Ammon's horn (tissue), 1 donor: ENCODE measurements around the gene OR2V2.
"Not testable (repeated sequence)": the region's sequence is repeated elsewhere in the genome, so short reads cannot be mapped to it uniquely, and the experiment has no call there.

ENCODE experiments used
- DNase-seq: peaks from one replicate; pipeline ENCODE4 v3.0.0-alpha.2; 2016; ENCODE audit warnings: low spot score

OR2V2 gene

DNA sequence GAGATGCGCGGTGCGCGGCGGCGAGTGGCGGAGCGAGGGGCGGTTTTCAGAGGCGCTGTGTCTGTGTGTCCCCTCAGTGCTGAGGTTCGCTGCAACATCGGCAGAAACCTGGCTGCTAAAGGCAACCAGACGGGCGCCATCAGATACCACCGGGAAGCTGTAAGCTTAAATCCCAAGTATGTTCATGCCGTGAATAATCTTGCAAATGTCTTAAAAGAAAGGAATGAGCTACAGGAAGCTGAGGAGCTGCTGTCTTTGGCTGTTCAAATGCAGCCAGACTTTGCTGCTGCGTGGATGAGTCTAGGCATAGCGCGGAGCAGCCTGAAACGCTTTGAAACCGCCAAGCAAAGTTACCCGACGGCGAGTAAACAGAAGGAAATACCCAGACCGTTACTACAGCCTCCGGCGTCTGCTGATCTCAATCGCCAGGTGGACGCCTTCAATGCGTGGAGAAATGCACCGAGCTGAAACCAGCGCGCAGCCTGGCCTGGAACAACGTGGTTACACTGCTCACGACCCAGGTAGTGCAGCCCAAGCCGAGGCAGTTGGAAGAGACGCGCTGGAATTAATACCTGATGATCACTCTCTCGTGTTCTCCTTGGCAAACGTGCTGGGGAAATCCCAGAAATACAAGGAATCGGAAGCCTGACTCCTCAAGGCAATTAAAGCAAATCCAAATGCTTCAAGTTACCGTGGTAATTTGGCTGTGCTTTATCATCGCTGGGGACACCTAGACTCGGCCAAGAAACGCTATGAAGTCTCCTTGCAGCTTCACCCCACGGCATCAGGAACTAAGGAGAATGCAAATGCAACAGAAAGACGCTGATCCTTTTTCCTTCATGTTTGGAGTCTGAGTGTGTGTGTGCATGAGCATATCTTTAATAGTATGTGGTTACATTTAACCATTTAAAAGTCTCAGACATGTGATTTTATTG is 32.3 kb upstream of the OR2V2 start:
- no peak for DNase-seq

DNA sequence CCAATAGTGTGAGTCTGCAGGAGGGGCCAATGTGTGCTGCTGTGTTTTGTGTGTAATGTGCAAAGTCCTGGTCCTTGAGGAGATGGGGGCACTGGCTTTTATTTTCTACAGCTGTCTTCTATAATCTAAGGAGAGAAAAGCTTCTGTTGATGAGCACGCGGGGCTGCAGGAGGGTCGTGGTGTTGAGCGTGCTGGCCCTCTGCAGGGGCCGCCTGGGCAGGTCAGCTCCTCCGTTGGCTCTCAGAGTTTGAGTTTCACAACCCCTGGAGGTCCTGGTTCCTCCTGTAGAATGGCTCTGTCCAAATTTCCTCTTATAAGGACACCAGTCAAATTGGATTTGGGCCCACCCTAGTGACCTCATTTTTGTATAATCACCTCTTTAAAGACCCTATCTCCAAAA is 29.0 kb upstream of the OR2V2 start:
- no peak for DNase-seq

DNA sequence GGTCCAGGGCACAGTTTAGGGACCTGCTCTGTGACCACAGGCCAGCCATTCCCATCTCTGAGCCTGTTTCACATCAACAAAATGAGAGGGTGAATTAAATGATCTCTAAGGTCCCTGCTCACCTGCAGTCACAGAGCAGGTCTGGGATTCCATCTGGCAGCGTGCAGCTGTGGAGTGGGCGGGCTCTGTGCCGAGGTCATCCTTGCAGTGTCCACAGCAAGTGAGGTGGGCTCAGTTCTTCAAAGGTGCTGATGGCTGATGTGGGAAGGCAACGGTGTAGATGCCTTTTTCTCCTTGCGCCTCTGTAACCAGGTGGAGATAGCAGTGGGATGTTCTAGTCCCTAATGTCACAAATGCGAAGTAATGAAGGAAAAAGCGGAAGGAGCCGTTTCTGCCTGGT is 28.3 kb upstream of the OR2V2 start:
- no peak for DNase-seq

DNA sequence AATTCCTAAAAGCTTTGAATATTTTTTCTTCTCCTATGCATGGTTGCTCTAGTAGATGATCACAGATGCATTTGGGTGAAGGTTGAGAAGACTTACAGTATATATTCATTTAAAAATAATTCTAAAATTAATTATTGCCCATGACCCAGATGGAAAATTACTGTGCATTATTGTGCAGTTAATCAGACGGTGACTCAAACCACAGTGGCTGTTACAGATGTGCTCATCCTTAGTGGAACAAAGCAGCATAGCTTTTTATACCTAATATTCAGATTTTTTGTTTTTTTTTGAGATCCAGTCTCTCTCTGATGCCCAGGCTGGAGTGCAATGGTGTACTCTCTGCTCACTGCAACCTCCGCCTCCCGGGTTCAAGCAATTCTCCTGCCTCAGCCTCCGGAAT is 27.1 kb upstream of the OR2V2 start:
- DNase-seq: no peak

DNA sequence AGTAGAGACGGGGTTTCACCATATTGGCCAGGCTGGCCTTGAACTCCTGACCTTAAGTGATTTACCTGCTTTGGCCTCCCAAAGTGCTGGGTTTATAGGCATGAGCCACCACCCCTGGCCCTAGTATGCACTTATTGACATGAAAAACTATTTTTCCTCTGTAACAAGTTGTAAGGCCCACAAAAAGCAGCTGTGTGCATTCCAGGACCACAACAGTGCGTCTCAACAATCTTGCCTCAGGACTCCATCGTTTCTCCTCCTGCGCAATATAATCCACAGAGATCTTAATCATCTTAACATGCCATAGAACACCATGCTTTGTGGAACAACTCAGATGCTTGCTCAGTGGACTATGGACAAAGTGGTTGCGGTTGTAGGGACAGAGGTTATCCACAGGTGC is 26.6 kb upstream of the OR2V2 start:
- DNase-seq: no peak

DNA sequence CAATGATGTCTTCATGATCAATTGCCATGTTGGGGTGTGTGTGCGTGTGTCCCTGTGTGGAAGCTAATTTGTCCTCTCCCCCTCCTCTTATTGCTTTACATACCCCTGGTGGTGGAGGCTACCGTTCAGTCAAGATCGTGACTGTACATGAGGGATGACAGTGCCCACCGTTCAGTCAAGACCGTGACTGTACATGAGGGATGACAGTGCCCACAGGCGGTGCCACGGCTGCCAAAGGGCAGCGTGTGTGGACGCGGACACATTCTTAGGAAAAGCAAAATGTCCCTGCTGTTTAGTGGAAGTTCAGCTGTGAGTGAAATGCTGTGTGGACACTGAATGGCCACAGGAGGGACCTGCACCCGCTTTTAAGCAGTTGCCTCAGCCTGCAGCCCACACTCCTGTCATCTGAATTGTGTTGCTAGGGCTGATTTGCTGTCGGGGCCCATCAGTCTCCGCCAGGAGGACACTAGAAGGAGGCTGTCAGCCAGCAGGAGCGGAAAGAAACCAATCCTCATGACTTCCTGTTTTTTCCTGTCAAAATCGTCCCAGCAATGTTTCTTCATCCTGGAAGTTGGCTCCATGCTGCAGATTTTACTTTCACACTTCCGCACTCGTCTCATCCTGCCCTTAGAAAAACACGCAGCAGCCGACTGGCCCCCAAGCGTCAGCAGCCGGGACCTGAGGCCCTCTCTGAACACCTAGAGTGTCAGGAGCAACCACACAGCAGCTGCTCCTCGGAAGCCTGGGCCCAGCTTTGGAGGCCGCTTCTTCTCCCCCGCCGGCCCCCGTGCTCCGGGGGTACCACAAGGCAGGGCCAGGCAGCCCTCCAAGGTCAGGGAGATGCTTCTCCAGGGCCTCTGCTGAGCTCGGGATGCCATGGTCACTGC is 25.5 kb upstream of the OR2V2 start:
- DNase-seq: no peak

DNA sequence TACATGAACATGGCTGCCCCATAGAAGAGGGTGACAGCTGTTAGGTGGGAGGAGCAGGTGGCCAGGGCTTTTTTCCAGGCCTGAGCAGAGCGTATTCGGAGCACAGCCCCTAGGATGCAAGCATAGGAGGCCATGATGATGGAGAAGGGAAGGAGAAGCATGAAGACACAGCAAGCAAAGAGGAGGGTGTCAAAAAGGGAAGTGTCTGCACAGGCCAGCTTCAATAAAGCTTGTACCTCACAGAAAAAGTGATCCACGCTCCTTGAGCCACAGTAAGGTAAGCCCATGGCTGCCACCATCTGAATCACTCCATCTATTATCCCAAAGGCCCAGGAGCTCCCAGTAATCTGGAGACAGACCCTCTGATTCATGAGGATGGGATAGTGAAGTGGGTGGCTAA is 22.9 kb upstream of the OR2V2 start:
- no peak for DNase-seq

DNA sequence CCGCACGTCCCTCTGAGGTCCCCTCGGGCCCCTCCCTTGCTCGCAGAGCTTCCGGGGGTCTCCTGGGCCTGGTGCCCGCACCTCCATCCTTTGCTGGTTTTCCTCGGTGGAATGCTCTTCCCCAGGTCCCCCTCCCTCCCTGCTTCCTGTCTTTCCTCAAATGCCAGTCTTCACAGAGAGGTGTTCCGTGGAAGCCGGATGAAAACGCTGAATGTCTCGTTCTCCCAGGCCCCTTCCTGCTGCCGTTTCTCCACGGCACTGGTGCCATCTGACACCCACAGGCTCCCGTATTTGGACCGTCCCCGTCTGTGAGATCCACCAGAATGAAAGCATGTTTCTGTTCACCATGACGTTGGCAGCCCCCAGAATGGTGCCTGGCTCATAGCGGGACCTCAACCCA is 20.5 kb upstream of the OR2V2 start:
- DNase-seq: no peak

DNA sequence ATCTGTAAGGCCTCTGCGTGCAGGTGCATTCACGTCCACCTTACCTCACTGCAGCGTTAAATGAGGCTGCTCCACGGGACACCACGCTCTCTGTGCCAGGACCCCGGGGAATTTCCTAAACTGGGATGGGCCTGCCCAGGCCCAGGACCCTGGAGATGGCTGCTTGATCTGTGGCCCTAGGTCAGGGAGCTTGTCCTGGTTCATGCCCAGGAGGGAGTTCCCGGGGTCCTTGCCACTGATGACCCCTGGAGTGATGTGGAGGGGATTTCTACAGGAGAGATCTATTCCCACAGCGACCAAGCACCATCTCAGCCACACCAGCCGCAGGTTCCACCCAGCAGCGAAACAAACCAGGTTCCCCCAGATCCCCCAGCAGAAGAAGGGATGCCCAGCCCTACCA is 19.9 kb upstream of the OR2V2 start:
- no peak for DNase-seq

DNA sequence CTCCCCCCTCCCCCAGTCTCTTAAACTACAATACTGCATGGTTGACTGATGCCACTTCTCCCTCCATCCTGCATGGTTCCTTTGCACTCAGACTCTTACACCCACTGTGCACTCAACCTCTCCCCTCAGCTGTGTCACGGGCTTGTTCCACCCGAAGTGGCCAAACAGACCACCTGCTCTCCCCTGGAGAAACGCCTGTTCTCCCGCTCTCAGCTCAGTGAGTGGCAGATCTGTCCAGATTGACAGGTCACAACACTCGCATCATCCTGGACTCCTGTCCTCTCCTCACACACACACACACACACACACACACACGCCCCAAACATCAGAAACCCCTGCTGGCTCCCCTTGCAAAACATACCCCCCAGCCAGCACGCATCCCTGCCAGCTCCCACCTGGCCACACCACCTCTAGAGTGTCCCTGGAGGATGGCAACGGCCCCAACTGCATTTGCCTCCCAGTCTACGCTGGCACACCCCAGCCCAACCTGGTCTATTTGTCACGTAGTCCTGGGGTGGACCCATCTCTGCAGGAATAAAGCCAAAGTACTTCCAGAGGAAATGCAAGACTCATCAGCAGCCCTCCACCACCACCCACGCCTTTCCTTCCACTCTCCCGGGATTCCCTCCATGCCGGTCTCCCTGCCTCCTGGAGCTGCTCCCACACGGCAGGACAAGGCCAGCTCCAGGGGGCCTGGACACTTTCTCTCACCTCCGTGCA is 19.3 kb upstream of the OR2V2 start:
- DNase-seq: no peak

DNA sequence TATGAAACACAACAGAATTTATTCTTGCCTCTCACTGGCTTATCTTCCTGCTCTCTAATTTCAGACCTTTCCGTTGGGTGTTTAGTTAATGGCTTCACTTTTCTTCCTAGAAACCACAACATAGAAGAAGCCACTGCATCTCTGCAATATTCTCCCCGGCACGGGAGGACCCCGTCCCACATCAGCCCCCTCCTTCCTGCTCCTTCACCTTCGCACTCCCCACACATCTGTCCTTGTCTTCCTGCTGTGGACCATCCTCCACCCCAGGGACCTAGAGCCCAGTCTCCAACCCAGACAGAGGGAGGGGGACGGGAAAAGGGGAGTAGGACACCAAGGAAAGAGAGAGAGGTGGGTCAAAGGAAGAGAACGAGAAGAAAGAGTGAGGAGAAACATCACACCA is 17.8 kb upstream of the OR2V2 start:
- DNase-seq: no peak

DNA sequence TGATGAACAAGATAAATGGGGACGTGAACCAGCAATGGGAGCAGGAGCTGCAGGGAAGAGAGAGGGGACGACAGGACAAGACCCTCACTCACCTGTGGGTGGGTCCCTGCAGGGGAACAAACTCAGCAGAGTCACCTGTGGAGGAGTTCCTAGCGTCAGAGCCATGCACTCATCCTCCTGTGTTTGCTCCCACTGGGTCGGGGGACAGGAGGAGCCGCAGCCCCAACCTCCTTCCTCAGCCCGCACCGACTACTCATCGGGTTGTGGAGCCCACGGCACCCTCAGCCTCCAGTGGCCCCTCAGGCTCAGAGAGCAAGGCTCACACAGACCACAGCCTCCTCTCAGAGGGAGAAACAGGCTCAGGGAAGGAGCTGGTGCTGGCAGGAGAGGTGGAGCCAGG is 17.3 kb upstream of the OR2V2 start:
- not testable (repeated sequence) for DNase-seq

DNA sequence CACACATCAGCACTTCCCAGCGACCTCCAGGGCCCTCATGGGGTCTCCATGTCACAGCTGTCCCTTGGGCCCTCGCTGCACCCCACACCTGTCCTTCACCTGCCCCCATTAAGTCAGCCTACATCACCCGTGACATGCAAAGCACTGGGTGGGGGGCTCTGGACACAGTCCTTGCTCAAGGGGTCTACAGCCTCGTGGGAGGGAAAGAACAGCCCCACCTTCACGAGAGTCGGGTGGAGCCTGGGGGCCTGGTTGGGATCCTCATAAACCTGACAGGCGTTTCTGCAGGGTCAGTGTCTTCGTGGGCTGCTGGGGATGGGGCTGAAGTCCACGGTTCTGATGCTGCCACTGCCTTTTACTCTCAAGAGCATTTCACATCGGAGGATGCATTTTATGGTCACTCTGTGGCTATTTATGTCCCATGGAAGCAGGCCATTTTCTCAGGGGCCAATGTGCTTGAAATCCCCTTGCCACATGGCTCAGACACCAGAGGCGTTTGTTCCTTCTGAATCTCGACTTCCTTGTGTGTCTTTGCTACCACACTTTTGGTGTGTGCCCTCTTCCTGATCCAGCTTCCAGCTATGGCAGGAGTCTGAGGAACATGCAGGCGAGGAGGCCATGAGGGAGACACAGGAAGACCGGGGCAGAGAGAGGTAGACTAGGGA is 16.4 kb upstream of the OR2V2 start, which contains the start of gene OR2V1:
Gene OR2V1, minus strand, starts transcription at position 338 of the 665 bp plus-strand sequence. CDS start 5,865 bp downstream, outside the sequence.
- DNase-seq: no peak

DNA sequence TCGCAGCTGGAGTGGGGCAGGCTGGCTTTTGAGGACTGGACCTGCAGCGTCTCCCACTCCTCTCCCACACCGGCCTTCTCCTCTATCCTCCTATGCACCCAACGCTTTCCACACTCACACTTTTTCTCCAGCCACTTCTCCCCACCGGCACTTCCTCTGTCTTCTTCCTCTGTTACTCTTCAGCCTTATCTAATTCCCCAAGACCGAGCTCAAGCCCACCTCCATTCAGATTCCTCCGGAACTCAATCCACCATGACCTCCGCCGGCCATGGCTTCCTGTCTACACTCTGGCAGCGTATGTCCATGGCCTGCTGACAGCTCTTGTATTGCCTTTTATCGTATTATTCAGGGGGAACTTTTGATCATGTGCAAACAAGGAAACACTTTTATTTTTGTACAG is 15.9 kb upstream of the OR2V2 start:
- no peak for DNase-seq

DNA sequence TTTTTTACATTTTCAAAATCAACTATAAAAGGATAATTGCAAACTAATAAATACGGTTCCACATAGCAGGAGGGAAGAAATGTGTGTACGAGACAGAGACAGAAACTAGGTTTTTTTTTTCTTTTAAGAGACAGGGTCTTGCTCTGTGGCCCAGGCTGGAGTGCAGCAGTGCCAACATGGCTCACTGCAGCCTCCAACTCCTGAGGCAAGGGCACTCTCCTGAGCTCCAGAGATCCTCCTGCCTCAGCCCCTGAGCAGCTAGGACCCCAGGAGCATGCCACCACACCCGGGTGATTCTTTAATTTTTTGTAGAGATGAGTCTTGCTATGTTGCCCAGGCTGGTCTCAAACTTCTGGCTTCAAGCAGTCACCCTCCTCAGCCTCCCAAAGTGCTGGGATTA is 14.3 kb upstream of the OR2V2 start:
- no peak for DNase-seq

DNA sequence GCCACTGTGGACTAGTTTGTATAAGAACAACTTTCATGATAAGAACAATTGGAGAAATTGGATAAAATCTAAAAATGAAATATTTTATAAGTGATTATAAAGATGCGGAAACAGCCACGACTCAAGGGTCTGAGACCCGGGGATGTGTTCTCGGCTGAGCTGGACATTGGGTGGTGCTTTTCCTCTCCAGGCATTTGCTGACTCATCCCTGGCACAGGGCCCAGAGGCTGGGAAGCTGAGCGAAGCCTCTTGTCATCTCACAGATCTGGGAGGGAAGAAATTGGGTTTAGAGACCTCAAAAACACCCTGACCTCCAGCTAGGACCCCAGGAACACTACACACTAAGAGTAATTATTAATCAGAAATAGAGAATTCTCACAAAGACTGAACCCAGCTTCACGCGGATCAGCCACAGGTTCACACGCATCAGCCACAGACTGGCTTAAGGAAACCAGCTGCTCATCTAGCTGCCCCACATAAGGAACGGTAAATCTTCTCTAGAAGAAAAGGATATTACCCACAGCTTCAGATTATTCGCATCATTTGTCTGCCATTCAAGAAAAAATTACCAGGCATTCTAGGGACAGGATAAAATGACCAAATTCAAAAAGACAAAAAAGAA is 13.7 kb upstream of the OR2V2 start:
- DNase-seq: no peak

DNA sequence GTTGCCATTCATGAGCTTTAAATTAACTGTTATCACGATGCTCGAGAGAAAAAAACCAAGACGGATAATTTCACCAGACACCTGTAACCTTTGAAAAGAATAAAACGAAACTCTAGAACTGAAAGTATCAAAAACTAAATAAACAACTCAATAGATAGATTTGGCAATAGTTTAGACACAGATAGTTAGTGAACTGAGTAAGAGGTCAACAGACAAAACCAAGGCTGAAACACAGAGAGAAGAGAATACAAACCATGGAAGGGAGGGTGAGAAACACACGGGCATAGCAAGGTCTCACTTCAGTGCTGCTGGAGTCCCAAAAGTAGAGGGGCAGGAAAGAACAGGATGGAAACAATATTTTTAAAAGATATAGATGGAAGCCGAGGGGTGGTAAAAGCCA is 13.1 kb upstream of the OR2V2 start:
- no peak for DNase-seq

DNA sequence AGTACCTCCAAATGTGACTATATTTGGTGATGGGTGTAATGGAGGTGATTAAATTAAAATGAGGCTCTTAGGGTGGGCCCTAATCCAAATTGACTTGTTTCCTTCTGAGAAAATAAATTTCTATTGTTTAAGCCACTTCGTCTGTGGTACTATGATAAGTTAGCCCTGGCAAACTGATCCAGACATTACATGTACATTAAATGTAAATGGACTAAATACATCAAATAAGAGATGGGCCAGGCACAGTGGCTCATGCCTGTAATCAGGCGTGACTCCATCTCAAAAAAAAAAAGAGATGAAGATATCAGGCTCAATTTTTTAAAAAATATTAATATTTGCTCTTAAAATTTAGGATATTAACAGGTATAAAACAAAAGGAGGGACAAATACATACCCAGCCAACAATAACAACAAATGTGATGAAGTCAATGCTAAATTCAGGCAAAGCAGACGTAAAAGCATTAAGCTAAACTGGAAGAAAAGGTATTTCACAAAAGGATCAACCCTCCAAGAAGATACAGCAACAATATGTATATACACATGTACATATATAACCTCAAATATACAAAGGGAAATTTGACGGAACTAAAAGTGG is 10.9 kb upstream of the OR2V2 start:
- no peak for DNase-seq

DNA sequence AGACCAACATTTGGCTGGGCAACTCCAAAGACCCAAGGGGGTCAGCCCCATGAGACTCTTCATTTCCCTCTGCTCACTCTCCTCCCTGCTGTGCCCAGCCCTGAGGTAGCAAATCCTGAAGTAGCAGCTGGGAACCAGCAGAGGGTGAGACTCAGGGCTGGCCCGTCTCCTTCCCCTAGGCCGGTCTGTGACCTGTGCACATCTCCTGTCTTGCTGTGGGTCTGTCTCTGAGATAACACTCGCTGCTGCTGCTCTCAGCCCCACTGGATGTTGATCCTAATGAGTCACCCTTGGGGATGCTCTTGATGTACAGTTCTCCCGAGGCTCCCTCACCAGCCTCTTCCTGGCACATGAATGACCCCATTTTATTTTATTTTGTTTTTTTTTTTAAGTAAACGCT is 9.1 kb upstream of the OR2V2 start:
- no peak for DNase-seq

DNA sequence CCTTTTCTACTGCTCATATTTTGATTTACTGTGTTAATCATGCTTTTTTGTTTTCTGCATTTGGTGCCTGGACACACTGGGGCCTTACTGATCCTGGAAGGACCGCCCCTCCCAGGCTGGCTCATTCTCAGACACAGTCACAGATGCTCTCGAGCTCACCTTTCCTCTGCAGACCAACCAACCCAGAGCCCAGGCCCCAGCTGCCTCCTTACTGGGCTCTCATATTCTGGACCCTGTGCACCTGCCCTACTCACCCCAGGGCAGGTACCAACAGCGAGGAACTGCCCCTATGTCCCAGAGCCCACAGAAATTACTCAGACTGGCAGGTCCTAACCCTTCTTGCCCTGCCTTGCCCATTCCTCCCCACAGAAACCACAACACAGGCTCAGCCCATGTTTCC is 6.6 kb upstream of the OR2V2 start:
- DNase-seq: no peak

DNA sequence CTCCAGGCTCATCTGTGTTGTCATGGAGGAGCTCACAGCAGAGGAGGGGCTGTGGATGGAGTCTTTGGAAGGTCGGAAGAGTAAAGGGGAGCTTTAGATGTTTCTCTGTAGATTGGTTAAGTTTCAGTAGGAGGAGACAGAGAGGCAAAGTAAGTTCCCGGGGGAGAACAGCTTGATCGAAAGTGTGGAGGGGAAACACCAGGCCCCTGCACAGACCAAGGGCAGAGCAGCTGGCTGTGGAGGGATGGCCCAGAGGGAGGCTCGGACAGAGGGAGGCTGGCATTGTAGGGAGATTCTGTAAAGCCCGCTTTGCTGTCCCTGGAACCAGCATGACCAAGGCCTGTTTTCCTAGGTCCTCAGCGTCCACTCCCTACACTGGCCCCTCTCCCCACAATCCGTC is 5.3 kb upstream of the OR2V2 start:
- DNase-seq: no peak
